ENCODE results near the gene LRRC8B. TPM values are rescaled to one million over a fixed set of nuclear protein-coding genes. Genes with fewer than 3 reads are reported as not detected.

The LRRC8B gene
- total and polyA plus RNA-seq, 9 of the 15 experiments (the other 6 are each of a cell fraction or from before 2014, with no cell fraction given), result 4.3 to 43.7 (median 14.4) TPM

DNA sequence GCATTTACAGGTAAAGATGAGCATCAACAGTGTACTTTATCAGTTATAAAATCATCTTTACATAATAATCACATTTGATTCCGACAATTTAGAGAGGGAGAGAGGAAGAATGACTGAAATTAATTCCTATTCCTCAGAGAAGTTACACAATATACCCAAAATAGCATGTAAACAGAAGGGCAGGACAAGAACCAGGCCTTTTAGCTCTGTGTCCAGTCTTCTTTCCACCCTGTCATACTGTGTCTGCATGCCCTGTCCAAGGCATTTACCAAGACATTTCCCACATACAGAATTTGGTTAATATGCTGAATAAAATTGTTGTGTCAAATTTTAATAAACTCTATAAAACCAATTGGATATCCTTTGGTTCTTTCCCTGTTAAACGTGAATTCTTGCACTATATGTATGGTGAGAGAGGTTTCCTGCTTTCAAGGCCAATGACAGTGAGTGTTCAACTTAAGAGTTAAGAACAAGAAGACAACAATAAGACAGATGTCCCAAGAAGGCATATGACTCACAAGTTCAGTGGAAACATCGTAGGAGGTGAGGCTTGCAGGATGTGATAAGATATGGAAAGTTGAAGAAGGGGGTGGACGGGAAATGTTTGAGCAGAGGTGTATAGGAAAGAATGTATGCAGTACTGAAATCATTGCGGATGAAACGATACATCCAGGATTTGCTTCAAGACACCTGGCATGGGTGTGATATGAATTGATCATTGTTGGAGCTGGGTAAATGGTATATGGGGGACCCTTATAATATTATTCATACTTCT lies 20.8 kb downstream of the LRRC8B start (continued):
- TF ChIP-seq ZNF512 (tag; IDR thresholded peaks at IDR 0.05) (no peak), MLLT1 (IDR thresholded peaks at IDR 0.05) (peak; percentile 89 to 91), ATF7 (IDR thresholded peaks at IDR 0.05) (peak; percentile 92), TAL1 (IDR thresholded peaks at IDR 0.05) (peak; percentile 96), ZNF75A (CRISPR knock-in tag; IDR thresholded peaks at IDR 0.05) (0 out of 2 replicates have a peak, but pooled peaks have one; percentile 29), SFPQ (IDR thresholded peaks at IDR 0.05; ENCODE audit: low read depth, low read length) (no peak), ZNF212 (CRISPR knock-in tag; IDR thresholded peaks at IDR 0.05) (0 out of 2 replicates have a peak, but pooled peaks have one; percentile 67), ELF2 (CRISPR knock-in tag; IDR thresholded peaks at IDR 0.05) (no peak), HDAC1 (IDR thresholded peaks at IDR 0.05) (peak; percentile 95 to 99), ZBTB7A (IDR thresholded peaks at IDR 0.05; ENCODE audit: borderline replicate concordance, control insufficient read depth, low read depth, low read length) (no peak), ZNF592 (IDR thresholded peaks at IDR 0.05) (peak; percentile 86), ILK (tag; IDR thresholded peaks at IDR 0.05; ENCODE audit: borderline replicate concordance, low read depth) (no peak), NFIC (IDR thresholded peaks at IDR 0.05) (peak; percentile 88), RBM39 (optimal IDR thresholded peaks at IDR 0.05; ENCODE audit: low read depth, low read length) (no peak), POLR2A (conservative IDR thresholded peaks at IDR 0.05) (no peak)
- TF ChIP-seq, protein P1, sequence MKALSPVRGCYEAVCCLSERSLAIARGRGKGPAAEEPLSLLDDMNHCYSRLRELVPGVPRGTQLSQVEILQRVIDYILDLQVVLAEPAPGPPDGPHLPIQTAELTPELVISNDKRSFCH (CRISPR knock-in tag; IDR thresholded peaks at IDR 0.05), result no peak
- TF ChIP-seq, protein P1 (tag; IDR thresholded peaks at IDR 0.05), result peak; percentile 60; the same call in 1 of the 2 replicates
